DND-41 (cell line): Measurements from ENCODE around the gene APPL2.

ENCODE experiments used
- ATAC-seq: fragments of 200-7000 bp; cut with Tn5 transposase; 3 replicates; pipeline ENCODE4 v1.9.1; 2021; ENCODE audit warnings: low read depth; ENCODE audit not compliant: insufficient read depth
- DNase-seq: peaks from one replicate; pipeline ENCODE4 v3.0.0-alpha.2; 2020
- H2AFZ ChIP-seq: 2 replicates; pipeline ENCODE4 v1.6.0; 2012; ENCODE audit warnings: low read depth, low read length
- H3K27ac ChIP-seq: 2 replicates; pipeline ENCODE4 v1.5.1; 2012; ENCODE audit warnings: low read length, inconsistent platforms
- H3K27me3 ChIP-seq: fragments of 200-600 bp; sonication (generic); 2 replicates; pipeline ENCODE4 v1.6.0; 2012; ENCODE audit warnings: low read length, mild to moderate bottlenecking, inconsistent platforms; ENCODE audit not compliant: insufficient read depth, poor library complexity
- H3K36me3 ChIP-seq: 2 replicates; pipeline ENCODE4 v1.5.1; 2012; ENCODE audit warnings: low read length, inconsistent platforms; ENCODE audit not compliant: insufficient read depth
- H3K4me1 ChIP-seq: 2 replicates; pipeline ENCODE4 v1.5.1; 2012; ENCODE audit warnings: mild to moderate bottlenecking, low read length; ENCODE audit not compliant: insufficient read depth
- H3K4me2 ChIP-seq: 2 replicates; pipeline ENCODE4 v1.6.0; 2012; ENCODE audit warnings: mild to moderate bottlenecking, moderate library complexity, low read length, inconsistent platforms; ENCODE audit not compliant: insufficient read depth
- H3K4me3 ChIP-seq, 2 experiments: fragments of 200-600 bp in 1 of 2; shearing (Covaris generic) in 1 of 2; 2 replicates each; pipeline ENCODE4 v1.5.1; 2012 to 2016; ENCODE audit warnings: inconsistent platforms in 2 of 2, low read length in 2 of 2, mild to moderate bottlenecking in 2 of 2, low read depth in 1 of 2, moderate library complexity in 1 of 2
- H3K79me2 ChIP-seq: 2 replicates; pipeline ENCODE4 v1.6.0; 2012; ENCODE audit warnings: low read length, inconsistent platforms; ENCODE audit not compliant: insufficient read depth
- H3K9ac ChIP-seq: 2 replicates; pipeline ENCODE4 v1.6.0; 2012; ENCODE audit warnings: low read depth, mild to moderate bottlenecking, inconsistent platforms, low read length, moderate library complexity
- H3K9me3 ChIP-seq: 2 replicates; pipeline ENCODE4 v1.5.1; 2012; ENCODE audit warnings: low read length, moderate library complexity, mild to moderate bottlenecking, inconsistent platforms; ENCODE audit not compliant: insufficient read depth, severe bottlenecking
- H4K20me1 ChIP-seq: 2 replicates; pipeline ENCODE4 v1.6.0; 2012; ENCODE audit warnings: low read length; ENCODE audit not compliant: insufficient read depth
- EZH2 ChIP-seq: IDR thresholded peaks from 3 replicates; pipeline ENCODE4 v1.6.1; 2012; ENCODE audit warnings: borderline replicate concordance, low read depth, mild to moderate bottlenecking, moderate library complexity, low read length, inconsistent platforms; ENCODE audit not compliant: severe bottlenecking
- TF ChIP-seq, protein P1 (sequence below): IDR thresholded peaks from 2 replicates; pipeline ENCODE4 v1.5.1; 2012; ENCODE audit warnings: borderline replicate concordance, low read length, moderate library complexity, mild to moderate bottlenecking; ENCODE audit not compliant: poor library complexity, severe bottlenecking; ENCODE audit errors: extremely low read depth

Gene APPL2

GRCh38 chr12:105274571-105274970 is 38.6 kb upstream of the APPL2 start:
- Histone ChIP-seq H3K79me2 (no peaks in the 10 kb centered on the region), H2AFZ (no peak overlapping the region), H3K4me2 (no peak overlapping the region), H3K4me3 (no peak overlapping the region), H4K20me1 (no peaks in the 10 kb centered on the region), H3K4me1 (no peaks in the 10 kb centered on the region), H3K36me3 (no peaks in the 10 kb centered on the region), H3K27ac (no peak overlapping the region), H3K27me3 (no peaks in the 10 kb centered on the region), H3K9me3 (no peaks in the 10 kb centered on the region), H3K9ac (no peak overlapping the region)
- no peak for DNase-seq
- TF ChIP-seq EZH2: no peak
- TF ChIP-seq, protein P1, sequence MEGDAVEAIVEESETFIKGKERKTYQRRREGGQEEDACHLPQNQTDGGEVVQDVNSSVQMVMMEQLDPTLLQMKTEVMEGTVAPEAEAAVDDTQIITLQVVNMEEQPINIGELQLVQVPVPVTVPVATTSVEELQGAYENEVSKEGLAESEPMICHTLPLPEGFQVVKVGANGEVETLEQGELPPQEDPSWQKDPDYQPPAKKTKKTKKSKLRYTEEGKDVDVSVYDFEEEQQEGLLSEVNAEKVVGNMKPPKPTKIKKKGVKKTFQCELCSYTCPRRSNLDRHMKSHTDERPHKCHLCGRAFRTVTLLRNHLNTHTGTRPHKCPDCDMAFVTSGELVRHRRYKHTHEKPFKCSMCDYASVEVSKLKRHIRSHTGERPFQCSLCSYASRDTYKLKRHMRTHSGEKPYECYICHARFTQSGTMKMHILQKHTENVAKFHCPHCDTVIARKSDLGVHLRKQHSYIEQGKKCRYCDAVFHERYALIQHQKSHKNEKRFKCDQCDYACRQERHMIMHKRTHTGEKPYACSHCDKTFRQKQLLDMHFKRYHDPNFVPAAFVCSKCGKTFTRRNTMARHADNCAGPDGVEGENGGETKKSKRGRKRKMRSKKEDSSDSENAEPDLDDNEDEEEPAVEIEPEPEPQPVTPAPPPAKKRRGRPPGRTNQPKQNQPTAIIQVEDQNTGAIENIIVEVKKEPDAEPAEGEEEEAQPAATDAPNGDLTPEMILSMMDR: no peak
- ATAC-seq: no peak

DNA sequence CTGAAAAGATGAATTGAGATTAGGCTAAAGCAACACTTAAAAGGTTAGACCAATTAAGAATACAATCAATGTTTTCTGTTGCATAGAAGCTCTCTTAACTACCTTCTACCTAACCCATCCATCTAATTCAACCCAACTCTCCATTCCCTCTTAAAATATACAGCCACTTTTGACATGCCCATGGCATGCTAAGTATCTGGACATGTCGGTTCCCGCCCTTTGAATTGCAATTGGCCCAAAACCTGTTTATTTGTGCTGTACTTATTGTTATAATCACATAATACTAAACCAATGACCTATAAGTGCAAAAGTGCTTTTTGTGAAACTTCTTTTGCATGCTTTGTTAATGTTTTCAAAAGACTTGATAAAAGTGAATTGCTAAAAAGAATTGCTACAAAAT is 37.6 kb upstream of the APPL2 start:
- no peak overlapping the region for H3K4me2 ChIP-seq
- H4K20me1 ChIP-seq: no peaks in the 10 kb centered on the region
- ATAC-seq: no peak
- no peak for TF ChIP-seq EZH2
- TF ChIP-seq, protein P1: no peak
- no peaks in the 10 kb centered on the region for H3K4me1 ChIP-seq
- no peaks in the 10 kb centered on the region for H3K36me3 ChIP-seq
- H3K9ac ChIP-seq: no peak overlapping the region
- H3K9me3 ChIP-seq: no peaks in the 10 kb centered on the region
- H3K4me3 ChIP-seq: no peak overlapping the region
- no peak overlapping the region for H3K27ac ChIP-seq
- no peak for DNase-seq
- H3K27me3 ChIP-seq: no peaks in the 10 kb centered on the region
- H2AFZ ChIP-seq: no peak overlapping the region
- H3K79me2 ChIP-seq: no peaks in the 10 kb centered on the region

DNA sequence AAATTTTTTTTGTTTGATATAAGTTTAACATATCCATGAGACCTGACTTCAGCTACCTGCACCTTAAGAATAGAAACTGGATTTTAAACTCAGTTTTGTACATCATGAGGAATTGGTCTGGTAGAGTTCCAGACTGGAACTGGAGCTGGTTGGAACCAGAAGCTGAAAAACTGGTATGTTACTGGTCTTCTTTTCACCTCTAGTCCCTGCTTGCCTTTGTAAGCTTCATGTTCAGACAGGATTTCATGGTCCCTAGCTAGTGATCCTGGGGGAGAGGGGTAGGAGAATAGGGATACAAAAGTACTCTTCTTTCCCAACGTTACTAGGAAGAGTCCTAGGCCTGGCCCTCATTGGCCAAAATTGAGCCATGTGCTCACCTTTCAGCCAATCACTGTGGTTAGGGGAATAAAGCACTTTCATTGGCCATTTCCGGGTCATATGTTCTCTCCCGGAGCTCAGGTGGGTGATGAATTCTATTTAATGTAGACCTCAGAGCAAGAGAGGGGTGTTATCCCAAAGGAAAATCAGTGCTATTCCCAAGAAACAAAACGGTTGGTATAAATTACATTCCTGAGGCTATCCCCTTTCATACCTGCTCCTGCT is 36.9 kb upstream of the APPL2 start:
- H3K79me2 ChIP-seq: no peaks in the 10 kb centered on the region
- no peak for ATAC-seq

More for the DNA sequence above, 36.9 kb upstream of the APPL2 start:
- H4K20me1 ChIP-seq: no peaks in the 10 kb centered on the region
- DNase-seq: no peak
- H3K4me1 ChIP-seq: no peaks in the 10 kb centered on the region
- H2AFZ ChIP-seq: no peak overlapping the region
- no peaks in the 10 kb centered on the region for H3K27me3 ChIP-seq
- no peak overlapping the region for H3K4me3 ChIP-seq
- H3K9ac ChIP-seq: no peak overlapping the region
- no peaks in the 10 kb centered on the region for H3K9me3 ChIP-seq
- no peaks in the 10 kb centered on the region for H3K36me3 ChIP-seq
- H3K27ac ChIP-seq: no peak overlapping the region
- TF ChIP-seq EZH2: no peak
- TF ChIP-seq, protein P1: no peak
- H3K4me2 ChIP-seq: no peak overlapping the region
